Measurements from ENCODE around the gene CBFA2T2.
"Not testable (repeated sequence)": the region's sequence is repeated elsewhere in the genome, so short reads cannot be mapped to it uniquely, and the experiment has no call there.

The CBFA2T2 gene

DNA sequence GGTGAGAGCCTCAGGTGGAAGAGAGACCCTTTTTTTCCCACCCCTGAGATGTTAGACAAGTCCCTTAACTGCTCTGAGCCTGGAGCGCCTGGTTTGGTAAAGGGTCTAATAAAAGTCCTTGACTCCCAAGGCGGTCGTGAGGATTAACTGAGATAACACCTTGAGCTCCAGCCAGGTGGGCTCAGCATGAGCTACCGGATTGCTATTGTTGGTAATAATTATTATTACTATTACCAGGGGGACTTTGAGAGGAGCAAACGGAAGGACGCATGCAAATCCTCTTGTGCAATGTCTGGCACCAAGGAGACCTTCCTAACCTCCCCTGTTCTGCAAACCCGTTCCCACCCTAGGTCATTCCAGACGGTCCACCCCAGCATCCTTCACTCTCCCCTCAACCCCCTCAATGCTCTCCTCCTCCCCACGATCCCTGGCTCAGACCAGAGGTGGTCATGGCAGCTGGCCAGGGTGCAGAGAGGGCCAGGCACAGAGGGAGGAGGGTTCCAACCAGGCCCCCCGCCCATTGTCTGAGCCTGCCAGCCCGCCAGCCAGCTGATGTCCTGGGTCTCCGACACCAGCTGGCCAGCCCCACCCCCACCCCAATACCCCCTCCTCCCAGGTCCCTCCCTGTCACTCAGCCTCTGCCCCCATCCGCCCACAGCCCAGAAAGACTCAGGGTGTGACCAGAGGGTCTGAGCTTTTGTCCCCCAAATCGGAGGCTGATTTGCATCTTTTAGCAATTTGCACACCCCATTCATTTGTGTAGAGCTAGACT lies 14.3 kb upstream of the CBFA2T2 start:
- Histone ChIP-seq H3K4me3 (replicated peaks; ENCODE audit: low read depth, low read length) (no peak overlapping the region), H3K27me3 (replicated peaks; ENCODE audit: control insufficient read depth, insufficient read depth, low read length) (no peaks in the 10 kb centered on the region), H3K36me3 (ENCODE audit: control insufficient read depth, insufficient read depth, low read length) (no peaks in the 10 kb centered on the region)
- DNase-seq (ENCODE audit: extremely low read depth, insufficient read length), result no peak
- TF ChIP-seq CTCF (IDR thresholded peaks at IDR 0.05; ENCODE audit: insufficient read depth, low read length, poor library complexity, severe bottlenecking), result no peak

- no peak for TF ChIP-seq CTCF (IDR thresholded peaks at IDR 0.05; ENCODE audit: insufficient read depth, low read length, poor library complexity, severe bottlenecking)
- Histone ChIP-seq H3K4me3 (replicated peaks; ENCODE audit: low read depth, low read length) (no peak overlapping the region), H3K27me3 (replicated peaks; ENCODE audit: control insufficient read depth, insufficient read depth, low read length) (no peaks in the 10 kb centered on the region), H3K36me3 (ENCODE audit: control insufficient read depth, insufficient read depth, low read length) (no peaks in the 10 kb centered on the region)
- DNase-seq (ENCODE audit: extremely low read depth, insufficient read length), result no peak
Measured at GRCh38 chr20:33477386-33478234, 12.3 kb upstream of the CBFA2T2 start.

- H3K36me3 ChIP-seq (ENCODE audit: control insufficient read depth, insufficient read depth, low read length), result no peaks in the 10 kb centered on the region
- no peak overlapping the region for H3K4me3 ChIP-seq (replicated peaks; ENCODE audit: low read depth, low read length)
- no peak for TF ChIP-seq CTCF (IDR thresholded peaks at IDR 0.05; ENCODE audit: insufficient read depth, low read length, poor library complexity, severe bottlenecking)
- no peak for DNase-seq (ENCODE audit: extremely low read depth, insufficient read length)
- H3K27me3 ChIP-seq (replicated peaks; ENCODE audit: control insufficient read depth, insufficient read depth, low read length), result no peaks in the 10 kb centered on the region
Measured at GRCh38 chr20:33480048-33480447, 9.8 kb upstream of the CBFA2T2 start.

DNA sequence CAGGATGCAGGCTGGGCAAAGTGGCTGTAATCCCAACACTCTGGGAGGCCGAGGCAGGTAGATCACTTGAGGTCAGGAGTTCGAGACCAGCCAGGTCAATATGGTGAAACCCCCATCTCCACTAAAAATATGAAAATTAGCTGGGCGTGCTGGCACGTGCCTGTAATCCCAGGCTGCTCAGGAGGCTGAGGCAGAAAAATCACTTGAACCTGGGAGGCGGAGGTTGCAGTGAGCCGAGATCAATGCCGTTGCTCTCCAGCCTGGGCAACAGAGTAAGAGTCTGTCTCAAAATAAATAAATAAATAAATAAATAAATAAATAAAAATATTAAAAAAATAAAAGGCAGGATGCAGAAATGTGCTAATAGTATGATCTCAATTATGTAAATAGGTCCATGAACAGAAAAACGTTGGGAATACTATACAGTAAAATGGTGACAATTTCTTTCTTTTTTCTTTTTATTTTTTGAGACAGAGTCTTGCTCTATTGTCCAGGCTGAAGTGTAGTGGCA lies 8.4 kb upstream of the CBFA2T2 start:
- TF ChIP-seq CTCF (IDR thresholded peaks at IDR 0.05; ENCODE audit: insufficient read depth, low read length, poor library complexity, severe bottlenecking), result no peak
- no peak for DNase-seq (ENCODE audit: extremely low read depth, insufficient read length)
- Histone ChIP-seq H3K36me3 (ENCODE audit: control insufficient read depth, insufficient read depth, low read length) (no peaks in the 10 kb centered on the region), H3K27me3 (replicated peaks; ENCODE audit: control insufficient read depth, insufficient read depth, low read length) (no peaks in the 10 kb centered on the region), H3K4me3 (replicated peaks; ENCODE audit: low read depth, low read length) (no peak overlapping the region)

- TF ChIP-seq CTCF (IDR thresholded peaks at IDR 0.05; ENCODE audit: insufficient read depth, low read length, poor library complexity, severe bottlenecking), result no peak
- H3K4me3 ChIP-seq (replicated peaks; ENCODE audit: low read depth, low read length), result no peak overlapping the region
- H3K27me3 ChIP-seq (replicated peaks; ENCODE audit: control insufficient read depth, insufficient read depth, low read length), result no peaks in the 10 kb centered on the region
- DNase-seq (ENCODE audit: extremely low read depth, insufficient read length), result no peak
- H3K36me3 ChIP-seq (ENCODE audit: control insufficient read depth, insufficient read depth, low read length), result no peaks in the 10 kb centered on the region
Measured at GRCh38 chr20:33482581-33482980, 7.3 kb upstream of the CBFA2T2 start.

DNA sequence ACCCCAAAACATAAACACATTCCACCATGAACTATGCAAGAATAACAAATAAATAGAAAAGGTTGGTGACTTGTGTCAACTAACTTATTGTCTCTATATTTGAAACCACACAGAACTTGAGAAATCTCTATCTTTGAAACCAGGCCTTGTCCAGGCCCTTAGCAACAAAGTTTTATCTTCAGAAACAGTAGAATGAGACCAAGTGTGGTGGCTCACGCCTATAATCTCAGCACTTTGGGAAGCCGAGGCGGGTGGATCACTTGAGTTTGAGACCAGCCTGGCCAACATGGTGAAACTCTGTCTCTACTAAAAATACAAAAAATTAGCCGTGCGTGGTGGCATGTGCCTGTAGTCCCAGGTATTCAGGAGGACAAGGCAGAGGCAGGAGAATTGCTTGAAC lies 6.7 kb upstream of the CBFA2T2 start:
- not testable (repeated sequence) for H3K27me3 ChIP-seq (replicated peaks; ENCODE audit: control insufficient read depth, insufficient read depth, low read length); DNase-seq (ENCODE audit: extremely low read depth, insufficient read length); H3K4me3 ChIP-seq (replicated peaks; ENCODE audit: low read depth, low read length); H3K36me3 ChIP-seq (ENCODE audit: control insufficient read depth, insufficient read depth, low read length)

Measured in GM06990 (cell line).